AG04450 (cell line): ENCODE measurements around the gene PDK4. TPM values are rescaled to one million over a fixed set of nuclear protein-coding genes. Genes with fewer than 3 reads are reported as not detected.
A peak's percentile ranks its signal among the peaks of the same experiment; 100 is the strongest.

Experiments used
- CTCF ChIA-PET: fragments of 300-600, 350-600 bp; formaldehyde crosslinking; extraction: SDS; loops from one replicate; lab custom pipeline; 2022; ENCODE audit warnings: antibody characterized with exemption, inconsistent platforms; lab: Charles Lee
- POLR2A ChIA-PET: fragments of 350-600 bp; formaldehyde crosslinking; extraction: SDS; loops from one replicate; lab custom pipeline; 2021; ENCODE audit warnings: antibody characterized with exemption, inconsistent platforms; lab: Yijun Ruan, JAX
- DNase-seq: peaks from one replicate; pipeline ENCODE4 v3.0.0-alpha.2; 2011; ENCODE audit warnings: low read depth, low spot score
- H3K27ac ChIP-seq: one replicate; pipeline ENCODE4 v1.5.1; 2012; ENCODE audit warnings: low read depth, low read length, control low read depth
- H3K27me3 ChIP-seq: one replicate; pipeline ENCODE4 v1.6.0; 2012; ENCODE audit warnings: low read length; ENCODE audit not compliant: control insufficient read depth, insufficient read depth
- H3K4me3 ChIP-seq: 2 replicates; pipeline ENCODE4 v1.5.1; 2011; ENCODE audit warnings: mild to moderate bottlenecking, low read depth, low read length, control low read depth
- H3K9me3 ChIP-seq: 2 replicates; pipeline ENCODE4 v1.5.1; 2012; ENCODE audit warnings: low read length; ENCODE audit not compliant: control insufficient read depth, insufficient read depth
- polyA plus RNA-seq: library from polyadenylated mRNA; depleted of rRNA; stranded (reverse); fragments of >200 nt; gene quantifications from 2 replicates; pipeline ENCODE4 v1.2.3, GENCODE V29; 2011
- TF ChIP-seq, protein P1 (sequence below): IDR thresholded peaks from 2 replicates; pipeline ENCODE4 v1.5.1; 2011; ENCODE audit warnings: low read depth, low read length, control low read depth, inconsistent platforms

Gene PDK4
- polyA plus RNA-seq, 1 experiment = 0.05 TPM

DNA sequence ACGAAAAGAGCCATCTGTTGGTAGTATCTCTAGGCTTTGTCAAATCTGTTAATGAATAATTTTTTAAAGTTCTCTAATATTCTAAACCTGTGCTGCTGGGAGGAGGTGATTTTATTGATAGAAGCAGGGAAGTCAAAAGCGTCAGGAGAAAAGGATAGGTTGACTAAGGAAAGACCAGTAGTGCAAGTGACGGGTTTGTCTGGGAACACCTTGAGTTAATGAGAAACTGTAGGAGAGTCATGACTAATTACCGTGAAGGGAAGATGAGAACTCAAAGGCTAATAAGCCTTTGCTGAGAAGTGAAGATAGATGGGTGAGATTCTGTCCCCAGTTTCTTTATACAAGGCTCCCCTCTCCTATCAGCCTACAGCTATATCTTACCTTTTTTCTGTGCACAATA is 5.0 kb upstream of the PDK4 start:
- no peak for DNase-seq
- H3K27ac ChIP-seq = no peak overlapping the region
- H3K4me3 ChIP-seq = no peak overlapping the region
- TF ChIP-seq, protein P1, sequence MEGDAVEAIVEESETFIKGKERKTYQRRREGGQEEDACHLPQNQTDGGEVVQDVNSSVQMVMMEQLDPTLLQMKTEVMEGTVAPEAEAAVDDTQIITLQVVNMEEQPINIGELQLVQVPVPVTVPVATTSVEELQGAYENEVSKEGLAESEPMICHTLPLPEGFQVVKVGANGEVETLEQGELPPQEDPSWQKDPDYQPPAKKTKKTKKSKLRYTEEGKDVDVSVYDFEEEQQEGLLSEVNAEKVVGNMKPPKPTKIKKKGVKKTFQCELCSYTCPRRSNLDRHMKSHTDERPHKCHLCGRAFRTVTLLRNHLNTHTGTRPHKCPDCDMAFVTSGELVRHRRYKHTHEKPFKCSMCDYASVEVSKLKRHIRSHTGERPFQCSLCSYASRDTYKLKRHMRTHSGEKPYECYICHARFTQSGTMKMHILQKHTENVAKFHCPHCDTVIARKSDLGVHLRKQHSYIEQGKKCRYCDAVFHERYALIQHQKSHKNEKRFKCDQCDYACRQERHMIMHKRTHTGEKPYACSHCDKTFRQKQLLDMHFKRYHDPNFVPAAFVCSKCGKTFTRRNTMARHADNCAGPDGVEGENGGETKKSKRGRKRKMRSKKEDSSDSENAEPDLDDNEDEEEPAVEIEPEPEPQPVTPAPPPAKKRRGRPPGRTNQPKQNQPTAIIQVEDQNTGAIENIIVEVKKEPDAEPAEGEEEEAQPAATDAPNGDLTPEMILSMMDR = no peak
- ChIA-PET CTCF (no interaction called here), POLR2A (no interaction called here)
- H3K27me3 ChIP-seq = no peaks in the 10 kb centered on the region
- peaks cover 5% of the 10 kb centered on the region; the same call in 1 of the 2 replicates for H3K9me3 ChIP-seq

DNA sequence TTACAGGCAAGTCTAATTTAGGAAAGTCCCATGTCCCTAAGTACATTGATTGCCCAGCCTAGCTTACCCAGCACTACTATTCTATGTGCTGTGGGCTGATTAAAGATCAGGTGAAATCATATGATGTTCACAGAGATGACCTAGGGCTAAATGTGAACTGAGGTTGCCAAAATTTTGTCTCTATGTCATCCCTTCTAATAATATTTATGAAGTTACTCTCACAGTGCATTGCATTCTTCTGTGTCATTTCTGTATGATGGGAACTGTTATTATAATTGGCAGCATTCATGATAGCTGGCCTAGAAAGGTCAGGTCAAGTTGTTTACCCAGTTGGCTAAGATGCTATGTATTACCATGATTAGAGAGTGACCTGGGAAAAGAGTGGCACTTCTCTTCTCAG is 2.8 kb upstream of the PDK4 start:
- Histone ChIP-seq H3K9me3 (no peaks in the 10 kb centered on the region), H3K4me3 (no peak overlapping the region), H3K27me3 (no peaks in the 10 kb centered on the region), H3K27ac (no peak overlapping the region)
- DNase-seq = no peak
- ChIA-PET CTCF (no interaction called here), POLR2A (no interaction called here)
- TF ChIP-seq, protein P1 = no peak

DNA sequence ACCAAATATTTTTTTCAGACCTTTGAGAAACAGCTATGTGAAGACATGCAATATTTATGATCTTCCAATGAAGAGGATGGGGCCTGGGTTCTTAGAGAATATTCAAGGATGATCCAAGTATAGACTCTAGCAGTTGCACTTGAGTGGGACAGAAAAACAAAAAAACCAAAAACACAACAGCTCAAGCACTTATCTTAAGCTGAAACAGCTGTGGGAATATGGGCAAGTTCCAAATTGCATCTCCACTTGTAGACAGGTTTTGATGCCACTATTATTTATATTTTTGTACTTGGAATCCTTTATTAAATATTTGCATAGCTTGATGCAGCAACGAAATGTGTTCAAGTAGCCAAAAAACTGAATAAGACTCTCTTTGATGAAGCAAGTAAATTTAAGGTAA is 2.2 kb upstream of the PDK4 start:
- Histone ChIP-seq H3K27ac (no peak overlapping the region), H3K4me3 (no peak overlapping the region), H3K27me3 (no peaks in the 10 kb centered on the region), H3K9me3 (no peaks in the 10 kb centered on the region)
- TF ChIP-seq, protein P1 = no peak
- DNase-seq = no peak
- ChIA-PET CTCF (no interaction called here), POLR2A (no interaction called here)

DNA sequence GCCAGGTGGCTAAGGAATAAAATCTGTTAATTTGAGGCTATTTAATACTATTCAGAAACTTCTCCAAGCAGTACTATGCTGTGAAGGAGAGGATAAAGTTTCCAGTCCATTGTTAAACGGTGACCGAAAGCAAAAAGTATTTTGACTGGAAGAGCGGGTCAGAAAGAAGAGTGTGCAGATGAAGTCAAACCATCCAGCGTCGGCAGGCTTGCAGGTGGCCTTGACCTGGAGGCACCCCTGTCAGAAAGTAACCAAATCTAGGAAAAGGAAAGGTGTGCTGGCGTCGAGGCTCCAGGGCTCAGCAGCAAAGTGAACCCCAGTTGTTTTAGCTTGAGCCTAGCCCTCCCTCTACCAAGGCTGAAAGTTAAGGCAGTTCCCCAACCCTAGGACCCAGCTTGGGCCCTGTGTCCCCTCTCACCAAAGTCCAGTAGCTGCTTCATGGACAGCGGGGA is 544 bp downstream of the PDK4 start:
- no peak for DNase-seq
- no peaks in the 10 kb centered on the region for H3K9me3 ChIP-seq
- POLR2A ChIA-PET = no interaction called here
- peak overlapping the region; percentile 58 for H3K4me3 ChIP-seq
- no peak overlapping the region for H3K27ac ChIP-seq
- CTCF ChIA-PET = interaction anchor here (0.7 to 1.7 kb wide), 3 partner anchors 51 to 95 kb away, joined by 3 to 4 read pairs (median 3); no protein-coding TSS in a partner anchor
- TF ChIP-seq, protein P1 = no peak
- no peaks in the 10 kb centered on the region for H3K27me3 ChIP-seq

DNA sequence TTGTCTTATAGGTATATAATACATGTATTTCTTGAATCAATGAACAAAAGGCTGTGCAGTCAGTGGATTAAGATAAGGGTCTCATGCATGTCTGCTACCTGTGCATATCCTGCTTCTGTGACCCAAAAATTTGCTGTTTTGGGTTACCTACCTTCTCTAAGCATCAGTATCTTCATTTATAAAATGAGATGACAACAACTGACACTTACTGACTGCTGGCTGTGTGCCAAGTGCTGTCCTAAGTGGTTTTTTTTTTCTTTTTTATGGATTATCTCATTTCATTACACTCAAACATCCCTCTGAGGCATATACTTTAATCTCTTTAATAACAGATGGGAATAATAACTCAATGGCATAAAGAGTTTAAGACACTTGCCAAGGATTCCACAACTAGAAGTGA is 2.1 kb downstream of the PDK4 start:
- CTCF ChIA-PET = interaction anchor here (0.5 to 1.1 kb wide), 2 partner anchors 50 to 293 kb away, joined by 3 to 4 read pairs; no protein-coding TSS in a partner anchor
- POLR2A ChIA-PET = no interaction called here
- H3K9me3 ChIP-seq = no peaks in the 10 kb centered on the region
- no peaks in the 10 kb centered on the region for H3K27me3 ChIP-seq
- TF ChIP-seq, protein P1 = no peak
- DNase-seq = no peak
- H3K4me3 ChIP-seq = no peak overlapping the region
- no peak overlapping the region for H3K27ac ChIP-seq
